Activated T-cell treated with anti-CD3 and anti-CD28 coated beads, Interleukin-2, amount 50 U/mL, for 1 hour (primary cell): Measurements from ENCODE around the gene HNF1B.

ENCODE experiments used
- DNase-seq: peaks from one replicate; pipeline ENCODE4 v3.0.0-alpha.2; 2020

The HNF1B gene

GRCh38 chr17:37664214-37664613 lies 80.6 kb downstream of the HNF1B start:
- no peak for DNase-seq

DNA sequence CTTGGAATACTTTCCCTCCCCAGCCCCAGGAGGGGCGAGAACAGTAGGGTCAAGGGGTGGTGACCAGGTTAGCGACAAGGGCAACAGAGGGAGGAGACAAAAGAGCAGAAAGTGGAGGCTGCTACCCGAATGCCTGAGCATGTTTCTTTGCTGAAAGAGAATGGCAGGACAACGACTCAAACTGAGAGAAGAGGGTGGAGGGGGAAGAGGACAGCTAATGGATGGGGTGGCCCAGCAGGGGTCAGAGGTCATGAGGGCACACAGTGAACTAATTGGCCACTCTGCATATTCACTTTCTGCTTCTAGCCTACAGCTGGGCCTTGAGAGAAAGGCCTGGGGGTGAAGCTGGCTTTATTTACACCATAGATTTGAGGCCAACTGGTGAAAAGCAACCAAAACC lies 82.5 kb downstream of the HNF1B start:
- no peak for DNase-seq

DNA sequence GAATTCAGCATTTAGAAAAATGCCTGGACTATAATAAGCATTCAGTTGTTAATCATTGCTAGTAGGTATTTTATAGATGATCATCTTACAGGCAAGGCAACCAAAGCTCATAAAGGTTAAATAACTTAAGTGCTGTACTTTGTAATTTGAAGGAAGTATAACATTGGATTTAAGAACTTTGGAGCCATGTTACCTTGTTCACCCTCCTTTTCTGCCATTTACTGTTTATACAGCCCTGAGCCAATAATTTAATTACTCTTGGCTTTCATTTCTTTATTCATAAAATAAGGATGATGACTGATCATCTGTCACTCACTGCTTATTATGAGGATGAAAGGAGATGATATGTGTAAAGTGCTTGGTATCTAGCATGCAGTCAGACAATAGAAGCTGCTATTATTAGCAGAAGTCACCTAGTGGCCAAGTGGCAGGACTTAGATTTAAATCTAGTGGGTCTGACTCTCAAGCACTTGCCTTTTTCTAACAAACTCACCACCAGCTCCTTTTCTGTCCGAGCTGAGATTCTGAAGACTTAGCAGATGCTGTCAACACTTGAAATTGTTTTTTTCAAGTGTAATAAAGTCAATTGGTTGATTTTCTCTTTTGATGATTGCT lies 83.4 kb downstream of the HNF1B start:
- no peak for DNase-seq

DNA sequence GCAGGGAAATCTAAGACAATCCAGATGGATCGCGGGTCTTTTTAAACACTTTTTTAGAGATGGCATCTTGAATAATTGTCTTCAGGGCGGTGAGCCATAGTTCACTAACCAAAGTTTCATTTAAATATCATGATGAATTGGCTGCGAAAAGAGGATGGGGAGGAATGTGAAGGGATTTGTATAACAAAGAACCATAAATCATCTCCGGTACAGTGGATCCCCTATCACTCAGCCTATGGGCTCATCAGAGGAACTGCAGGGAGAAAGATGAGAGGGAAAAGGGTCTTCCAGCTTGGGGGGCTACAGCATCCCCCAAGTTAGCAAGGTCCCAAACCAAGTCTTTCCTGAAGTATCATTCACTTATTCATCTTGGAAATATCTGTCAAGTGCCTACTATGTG lies 84.9 kb downstream of the HNF1B start:
- DNase-seq: no peak

- DNase-seq: no peak
Observed at GRCh38 chr17:37657202-37657601, 87.7 kb downstream of the HNF1B start.

DNA sequence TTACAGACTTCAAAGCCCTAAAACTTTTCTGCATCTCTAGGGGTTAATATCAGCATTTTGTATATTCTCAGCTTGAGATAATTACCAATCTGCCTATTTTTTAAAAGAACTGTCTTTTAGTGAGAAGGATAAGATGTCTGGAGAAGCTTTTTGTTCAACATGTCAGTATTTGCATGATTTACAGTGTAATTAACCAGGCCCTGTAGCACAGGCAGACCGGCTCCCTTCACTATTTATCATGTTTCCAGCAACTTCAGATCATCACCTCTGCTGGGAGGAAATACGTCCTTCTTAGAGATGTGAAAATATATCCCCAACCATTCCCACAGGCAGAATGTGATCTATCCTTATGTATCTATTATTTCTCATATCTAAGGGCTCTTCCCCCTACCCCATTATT lies 93.0 kb downstream of the HNF1B start:
- DNase-seq: no peak

- no peak for DNase-seq
Observed at GRCh38 chr17:37650419-37651003, 94.3 kb downstream of the HNF1B start.

- DNase-seq: no peak
Observed at GRCh38 chr17:37648555-37648954, 96.3 kb downstream of the HNF1B start.

- no peak for DNase-seq
Observed at GRCh38 chr17:37647856-37648255, 97.0 kb downstream of the HNF1B start.

- no peak for DNase-seq
Observed at GRCh38 chr17:37643869-37644268, 101.0 kb downstream of the HNF1B start.

DNA sequence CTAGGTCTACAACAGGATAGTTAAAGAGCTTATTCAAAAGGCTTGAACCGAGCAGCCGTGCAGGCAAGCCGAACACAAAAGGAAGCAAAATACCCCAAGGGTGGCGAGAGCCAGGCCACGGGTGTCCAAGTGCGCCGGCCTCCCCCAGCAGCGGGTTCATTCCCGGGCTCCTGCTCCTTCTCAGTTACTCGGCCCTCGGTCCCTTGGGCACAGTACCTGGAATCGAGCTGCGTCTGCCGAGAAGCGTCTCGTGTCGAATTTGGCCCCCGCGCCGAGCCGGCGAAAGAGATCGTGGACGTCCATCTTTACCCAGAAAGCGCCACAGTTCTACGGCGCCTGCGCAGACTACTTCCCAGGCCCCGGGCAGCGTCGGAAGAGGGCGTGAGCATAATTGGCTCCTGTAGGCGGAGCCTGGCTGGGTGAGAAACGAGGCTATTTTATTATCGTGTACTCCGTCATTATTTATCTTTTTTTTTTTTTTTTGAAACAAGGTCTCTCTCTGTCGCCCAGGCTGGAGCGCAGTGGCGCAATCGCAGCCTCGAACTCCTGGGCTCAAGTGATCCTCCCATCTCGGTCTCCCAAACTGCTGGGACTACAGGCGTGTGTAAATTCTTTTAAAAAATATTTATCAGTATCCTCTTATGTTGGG lies 101.6 kb downstream of the HNF1B start, which contains the start of gene DDX52:
Gene DDX52 (minus strand): TSS at position 329 of the 649 bp plus-strand sequence. CDS start 26 bp downstream, at position 303.
- DNase-seq: peak; percentile 84

- no peak for DNase-seq
Observed at GRCh38 chr17:37642681-37643080, 102.2 kb downstream of the HNF1B start.

GRCh38 chr17:37640015-37640414 lies 104.8 kb downstream of the HNF1B start:
- no peak for DNase-seq

- no peak for DNase-seq
Observed at GRCh38 chr17:37637956-37638355, 106.9 kb downstream of the HNF1B start.
